ENCODE measurements around the gene CARD19.

DNA sequence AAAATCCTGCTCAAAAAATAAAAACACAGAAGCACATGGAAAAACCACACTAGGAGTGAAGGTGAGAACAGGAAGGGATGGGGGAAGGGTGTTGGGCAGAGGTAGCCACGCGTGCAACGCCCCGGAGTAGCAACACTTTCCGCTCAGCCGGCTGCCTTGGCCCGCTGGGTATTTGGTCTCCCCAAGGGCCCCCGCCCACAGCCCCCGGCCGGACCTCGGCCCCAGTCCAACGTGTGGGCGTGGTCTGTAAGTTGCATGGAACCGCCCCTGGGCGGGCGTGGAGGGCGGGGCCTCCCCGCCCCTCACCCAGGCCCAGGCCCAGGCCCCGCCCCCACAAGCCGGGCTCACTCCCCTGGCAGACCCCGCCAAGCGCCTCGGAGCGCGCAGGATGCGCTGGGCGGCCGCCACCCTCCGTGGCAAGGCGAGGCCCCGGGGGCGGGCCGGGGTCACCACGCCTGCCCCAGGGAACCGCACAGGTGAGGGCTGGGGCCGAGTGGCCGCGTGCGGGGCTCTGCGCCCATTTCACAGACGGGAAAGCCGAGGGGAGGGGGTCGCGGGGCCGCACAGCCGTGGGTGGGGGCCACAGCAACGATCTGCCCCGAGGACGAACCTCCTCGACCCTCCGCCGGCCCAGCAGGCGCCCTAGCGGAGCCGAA is 37.5 kb upstream of the CARD19 start, which contains the start of gene SUSD3:
- no peak for TF ChIP-seq CTCF (conservative IDR thresholded peaks at IDR 0.05)
- TF ChIP-seq EZH2 (IDR thresholded peaks at IDR 0.05; ENCODE audit: low read depth), result no peak
